Chondrocyte (in vitro differentiated cells): Measurements from ENCODE around the gene CAMK2D. TPM values are rescaled to one million over a fixed set of nuclear protein-coding genes. Genes with fewer than 3 reads are reported as not detected.
A peak's percentile ranks its signal among the peaks of the same experiment; 100 is the strongest.

Source experiments
- DNase-seq: peaks from one replicate; pipeline ENCODE4 v3.0.0; 2021; ENCODE audit warnings: mixed read lengths, low spot score
- H3K27ac Mint-ChIP-seq: one replicate; pipeline ENCODE4 v1.8.0; 2021; ENCODE audit warnings: mild to moderate bottlenecking, moderate library complexity, mixed read lengths; ENCODE audit not compliant: unreplicated experiment
- H3K27me3 Mint-ChIP-seq: 2 replicates; pipeline ENCODE4 v1.8.0; 2021; ENCODE audit warnings: low read depth, mixed read lengths
- H3K36me3 Mint-ChIP-seq: 2 replicates; pipeline ENCODE4 v1.8.0; 2021; ENCODE audit warnings: low read depth, mixed read lengths
- H3K4me1 Mint-ChIP-seq: 2 replicates; pipeline ENCODE4 v1.8.0; 2021; ENCODE audit warnings: low read depth, mild to moderate bottlenecking, mixed read lengths
- H3K4me3 Mint-ChIP-seq: one replicate; pipeline ENCODE4 v1.8.0; 2021; ENCODE audit warnings: mild to moderate bottlenecking, moderate library complexity, mixed read lengths; ENCODE audit not compliant: unreplicated experiment
- H3K9me3 Mint-ChIP-seq: 2 replicates; pipeline ENCODE4 v1.8.0; 2021; ENCODE audit warnings: low read depth, mixed read lengths
- CTCF ChIP-seq: fragments of 200-600 bp; sonication (generic); IDR thresholded peaks from 2 replicates; pipeline ENCODE4 v1.5.0; 2021; ENCODE audit warnings: antibody characterized with exemption, mild to moderate bottlenecking, moderate library complexity
- total RNA-seq: library from RNA; stranded (reverse); gene quantifications from 3 replicates; pipeline ENCODE4 v1.2.1, GENCODE V29; 2021

Gene CAMK2D
- total RNA-seq, 1 donor from 2014 or later: 73.7 TPM

GRCh38 chr4:113773014-113773413 is 11.5 kb upstream of the CAMK2D start:
- Mint-ChIP-seq H3K4me3 (no peak overlapping the region), H3K9me3 (no peaks in the 10 kb centered on the region), H3K4me1 (no peaks in the 10 kb centered on the region), H3K27ac (no peak overlapping the region), H3K27me3 (no peaks in the 10 kb centered on the region), H3K36me3 (no peaks in the 10 kb centered on the region)
- no peak for TF ChIP-seq CTCF
- no peak for DNase-seq

GRCh38 chr4:113772319-113772718 is 10.8 kb upstream of the CAMK2D start:
- H3K36me3 Mint-ChIP-seq: no peaks in the 10 kb centered on the region
- DNase-seq: peak; percentile 90
- no peaks in the 10 kb centered on the region for H3K27me3 Mint-ChIP-seq
- no peak for TF ChIP-seq CTCF
- no peaks in the 10 kb centered on the region for H3K9me3 Mint-ChIP-seq
- no peak overlapping the region for H3K4me3 Mint-ChIP-seq
- no peak overlapping the region for H3K27ac Mint-ChIP-seq
- no peaks in the 10 kb centered on the region for H3K4me1 Mint-ChIP-seq

GRCh38 chr4:113769744-113770143 is 8.2 kb upstream of the CAMK2D start:
- H3K27me3 Mint-ChIP-seq: no peaks in the 10 kb centered on the region
- no peaks in the 10 kb centered on the region for H3K36me3 Mint-ChIP-seq
- no peak overlapping the region for H3K4me3 Mint-ChIP-seq
- H3K9me3 Mint-ChIP-seq: no peaks in the 10 kb centered on the region
- no peak for TF ChIP-seq CTCF
- H3K4me1 Mint-ChIP-seq: no peaks in the 10 kb centered on the region
- no peak overlapping the region for H3K27ac Mint-ChIP-seq
- DNase-seq: no peak

GRCh38 chr4:113768952-113769351 is 7.4 kb upstream of the CAMK2D start:
- no peak for TF ChIP-seq CTCF
- Mint-ChIP-seq H3K4me1 (no peaks in the 10 kb centered on the region), H3K4me3 (no peak overlapping the region), H3K27me3 (no peaks in the 10 kb centered on the region), H3K36me3 (no peaks in the 10 kb centered on the region), H3K27ac (no peak overlapping the region), H3K9me3 (no peaks in the 10 kb centered on the region)
- no peak for DNase-seq

GRCh38 chr4:113766882-113767281 is 5.3 kb upstream of the CAMK2D start:
- no peak overlapping the region for H3K4me3 Mint-ChIP-seq
- peaks cover 12% of the 10 kb centered on the region for H3K4me1 Mint-ChIP-seq
- no peak for DNase-seq
- TF ChIP-seq CTCF: no peak
- no peaks in the 10 kb centered on the region for H3K9me3 Mint-ChIP-seq
- H3K27me3 Mint-ChIP-seq: no peaks in the 10 kb centered on the region
- no peaks in the 10 kb centered on the region for H3K36me3 Mint-ChIP-seq
- H3K27ac Mint-ChIP-seq: no peak overlapping the region
